Peyer's patch (tissue), 4 donors: ENCODE results near the gene CCDC85A. TPM values are rescaled to one million over a fixed set of nuclear protein-coding genes. Genes with fewer than 3 reads are reported as not detected.

Experiments
- DNase-seq, 3 donors: peaks; one replicate each; pipeline ENCODE4 v3.0.0-alpha.2; 2017 to 2019
- H3K27ac ChIP-seq, 4 donors: fragments of 200-600 bp; sonication (generic); one replicate each; pipeline ENCODE4 v1.5.1; 2016 to 2019
- H3K27me3 ChIP-seq, 2 donors: fragments of 200-600 bp; sonication (generic); one replicate each; pipeline ENCODE4 v1.5.1; 2019
- H3K36me3 ChIP-seq, 3 donors: fragments of 200-600 bp; sonication (generic); one replicate each; pipeline ENCODE4 v1.5.1; 2016 to 2019
- H3K4me1 ChIP-seq, 4 donors: fragments of 200-600 bp; sonication (generic); one replicate each; pipeline ENCODE4 v1.5.1; 2016 to 2019
- H3K4me3 ChIP-seq, 4 donors: fragments of 200-600 bp; sonication (generic); 1 replicate in 3 of 4; 2 replicates in 1 of 4; pipeline ENCODE4 v1.5.1; 2016 to 2019; ENCODE audit warnings: mild to moderate bottlenecking in 1 of 4
- H3K9me3 ChIP-seq, 4 donors: fragments of 200-600 bp; sonication (generic); one replicate each; pipeline ENCODE4 v1.5.1; 2016 to 2019; ENCODE audit warnings: mild to moderate bottlenecking in 1 of 4
- CTCF ChIP-seq, 6 experiments: fragments of 450-650 bp in 4 of 6; fragments of 200-600 bp in 2 of 6; sonication (generic) in 1 of 6; IDR thresholded peaks; one replicate each; pipeline ENCODE4 v1.5.1; 2017 to 2019; ENCODE audit warnings: antibody characterized with exemption in 6 of 6, mild to moderate bottlenecking in 3 of 6, moderate library complexity in 1 of 6
- POLR2A ChIP-seq, 2 donors: fragments of 450-650 bp; IDR thresholded peaks; one replicate each; pipeline ENCODE4 v1.5.1; 2017; ENCODE audit warnings: antibody characterized with exemption in 2 of 2, mild to moderate bottlenecking in 2 of 2, moderate library complexity in 2 of 2
- total RNA-seq, 4 donors: library from RNA; depleted of rRNA; stranded (reverse); fragments of >200 nt; gene quantifications; one replicate each; pipeline ENCODE4 v1.1.0, GENCODE V29; 2016

CCDC85A gene
- total RNA-seq, 4 donors from 2014 or later: 1.1 to 1.7 (median 1.1) TPM; not detected in 1

GRCh38 chr2:56337342-56337741 lies 153.6 kb downstream of the CCDC85A start:
- DNase-seq: no peak
- no peak for TF ChIP-seq CTCF (IDR thresholded peaks at IDR 0.05)
- TF ChIP-seq POLR2A (IDR thresholded peaks at IDR 0.05): no peak
- Histone ChIP-seq H3K9me3 (no peaks in the 10 kb centered on the region), H3K36me3 (no peaks in the 10 kb centered on the region), H3K27me3 (no peaks in the 10 kb centered on the region), H3K4me3 (no peak overlapping the region), H3K27ac (no peak overlapping the region), H3K4me1 (no peaks in the 10 kb centered on the region)

- no peaks in the 10 kb centered on the region for H3K27me3 ChIP-seq
Observed at GRCh38 chr2:56338232-56338631, 154.4 kb downstream of the CCDC85A start.

GRCh38 chr2:56344771-56345170 lies 161.0 kb downstream of the CCDC85A start:
- H3K4me3 ChIP-seq: no peak overlapping the region
- H3K27ac ChIP-seq: no peak overlapping the region
- no peaks in the 10 kb centered on the region for H3K9me3 ChIP-seq
- H3K4me1 ChIP-seq: no peaks in the 10 kb centered on the region
- TF ChIP-seq CTCF (IDR thresholded peaks at IDR 0.05): no peak
- TF ChIP-seq POLR2A (IDR thresholded peaks at IDR 0.05): no peak
- no peaks in the 10 kb centered on the region for H3K27me3 ChIP-seq
- DNase-seq: no peak
- H3K36me3 ChIP-seq: no peaks in the 10 kb centered on the region

More at GRCh38 chr2:56338232-56338631, 154.4 kb downstream of the CCDC85A start:
- Histone ChIP-seq H3K36me3 (no peaks in the 10 kb centered on the region), H3K9me3 (no peaks in the 10 kb centered on the region), H3K4me1 (no peaks in the 10 kb centered on the region), H3K4me3 (no peak overlapping the region), H3K27ac (no peak overlapping the region)
- no peak for DNase-seq
- no peak for TF ChIP-seq POLR2A (IDR thresholded peaks at IDR 0.05)
- no peak for TF ChIP-seq CTCF (IDR thresholded peaks at IDR 0.05)

- DNase-seq: no peak
Observed at GRCh38 chr2:56347881-56348280, 164.1 kb downstream of the CCDC85A start.

DNA sequence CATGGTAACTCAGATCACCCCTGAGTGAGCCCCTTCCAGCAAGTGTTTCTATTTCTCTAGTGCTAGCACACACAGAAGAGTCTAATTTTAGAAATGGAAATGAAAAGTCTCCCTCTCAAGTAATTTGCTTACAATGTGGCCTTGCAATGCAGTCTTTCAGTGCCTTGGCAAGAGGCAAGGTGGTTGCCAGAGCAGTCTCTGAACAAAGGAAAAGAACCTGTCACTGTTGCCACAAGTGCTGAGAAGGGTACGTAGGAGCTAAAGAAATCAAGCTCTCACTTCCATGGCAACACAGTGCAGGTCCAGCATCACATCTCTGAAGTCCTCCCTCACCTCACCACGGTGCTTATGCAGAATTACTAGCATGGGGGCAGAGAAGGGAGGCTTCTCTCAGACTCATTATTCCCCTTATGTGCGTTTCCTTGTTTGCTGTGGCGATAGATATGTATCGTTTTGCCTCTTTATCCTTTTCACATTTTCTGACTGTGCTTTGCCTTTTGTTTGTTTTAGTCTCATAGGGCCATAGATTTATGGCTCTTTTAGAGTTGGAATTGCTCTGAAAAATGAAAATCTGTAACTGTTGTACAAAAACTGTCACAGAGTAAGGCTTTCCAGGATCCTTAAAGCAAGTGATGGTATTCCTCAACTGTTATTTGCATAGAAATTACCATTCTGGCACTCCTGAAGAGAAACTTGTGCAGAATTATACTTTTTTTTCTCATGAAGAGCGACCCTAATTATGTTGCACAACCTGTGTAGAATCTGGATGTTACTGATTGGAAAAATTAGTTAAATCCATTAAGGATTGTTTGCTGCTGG lies 164.8 kb downstream of the CCDC85A start:
- no peaks in the 10 kb centered on the region for H3K36me3 ChIP-seq
- TF ChIP-seq CTCF (IDR thresholded peaks at IDR 0.05): no peak
- no peak for TF ChIP-seq POLR2A (IDR thresholded peaks at IDR 0.05)
- no peak overlapping the region for H3K4me3 ChIP-seq
- H3K27me3 ChIP-seq: no peaks in the 10 kb centered on the region
- no peak overlapping the region for H3K27ac ChIP-seq
- no peaks in the 10 kb centered on the region for H3K4me1 ChIP-seq
- H3K9me3 ChIP-seq: no peaks in the 10 kb centered on the region
- no peak for DNase-seq

More at GRCh38 chr2:56347881-56348280, 164.1 kb downstream of the CCDC85A start:
- H3K4me1 ChIP-seq: no peaks in the 10 kb centered on the region
- H3K9me3 ChIP-seq: no peaks in the 10 kb centered on the region
- H3K36me3 ChIP-seq: no peaks in the 10 kb centered on the region
- TF ChIP-seq POLR2A (IDR thresholded peaks at IDR 0.05) (no peak), CTCF (IDR thresholded peaks at IDR 0.05) (no peak)
- no peak overlapping the region for H3K27ac ChIP-seq
- H3K27me3 ChIP-seq: no peaks in the 10 kb centered on the region
- H3K4me3 ChIP-seq: no peak overlapping the region
